ENCODE measurements around the gene GRID1. TPM values are rescaled to one million over a fixed set of nuclear protein-coding genes. Genes with fewer than 3 reads are reported as not detected.
"Not testable (repeated sequence)": the region's sequence is repeated elsewhere in the genome, so short reads cannot be mapped to it uniquely, and the experiment has no call there.

GRID1 gene
- total RNA-seq, 1 experiment from 2014 or later: 0.53 TPM

GRCh38 chr10:86045896-86046295 lies 320.7 kb downstream of the GRID1 start:
- in situ Hi-C loops (cut with HindIII; ENCODE audit: low pct_unique_long_range_greater_than_20kb, low sequenced_read_pairs): no loop called here
- DNase-seq (ENCODE audit: low read depth, low spot score): no peak

- in situ Hi-C loops (cut with HindIII; ENCODE audit: low pct_unique_long_range_greater_than_20kb, low sequenced_read_pairs): no loop called here
- no peak for DNase-seq (ENCODE audit: low read depth, low spot score)
Measured at GRCh38 chr10:86044029-86044428, 322.6 kb downstream of the GRID1 start.

- no peak for DNase-seq (ENCODE audit: low read depth, low spot score)
- in situ Hi-C loops (cut with HindIII; ENCODE audit: low pct_unique_long_range_greater_than_20kb, low sequenced_read_pairs): no loop called here
Measured at GRCh38 chr10:86043236-86043635, 323.4 kb downstream of the GRID1 start.

GRCh38 chr10:86042161-86042560 lies 324.4 kb downstream of the GRID1 start:
- no peak for DNase-seq (ENCODE audit: low read depth, low spot score)
- in situ Hi-C loops (cut with HindIII; ENCODE audit: low pct_unique_long_range_greater_than_20kb, low sequenced_read_pairs): no loop called here

GRCh38 chr10:86041116-86041515 lies 325.5 kb downstream of the GRID1 start:
- in situ Hi-C loops (cut with HindIII; ENCODE audit: low pct_unique_long_range_greater_than_20kb, low sequenced_read_pairs): no loop called here
- DNase-seq (ENCODE audit: low read depth, low spot score): no peak

GRCh38 chr10:86038371-86038770 lies 328.2 kb downstream of the GRID1 start:
- no peak for DNase-seq (ENCODE audit: low read depth, low spot score)
- in situ Hi-C loops (cut with HindIII; ENCODE audit: low pct_unique_long_range_greater_than_20kb, low sequenced_read_pairs): no loop called here

GRCh38 chr10:86037096-86037495 lies 329.5 kb downstream of the GRID1 start:
- in situ Hi-C loops (cut with HindIII; ENCODE audit: low pct_unique_long_range_greater_than_20kb, low sequenced_read_pairs): no loop called here
- DNase-seq (ENCODE audit: low read depth, low spot score): no peak

GRCh38 chr10:86036544-86036831 lies 330.1 kb downstream of the GRID1 start:
- in situ Hi-C loops (cut with HindIII; ENCODE audit: low pct_unique_long_range_greater_than_20kb, low sequenced_read_pairs): no loop called here
- no peak for DNase-seq (ENCODE audit: low read depth, low spot score)

- in situ Hi-C loops (cut with HindIII; ENCODE audit: low pct_unique_long_range_greater_than_20kb, low sequenced_read_pairs): no loop called here
- DNase-seq (ENCODE audit: low read depth, low spot score): no peak
Measured at GRCh38 chr10:86035791-86036543, 330.6 kb downstream of the GRID1 start.

- DNase-seq (ENCODE audit: low read depth, low spot score): no peak
- in situ Hi-C loops (cut with HindIII; ENCODE audit: low pct_unique_long_range_greater_than_20kb, low sequenced_read_pairs): no loop called here
Measured at GRCh38 chr10:86034710-86035109, 331.9 kb downstream of the GRID1 start.

GRCh38 chr10:86033581-86033980 lies 333.0 kb downstream of the GRID1 start:
- in situ Hi-C loops (cut with HindIII; ENCODE audit: low pct_unique_long_range_greater_than_20kb, low sequenced_read_pairs): no loop called here

GRCh38 chr10:86032087-86032486 lies 334.5 kb downstream of the GRID1 start:
- DNase-seq (ENCODE audit: low read depth, low spot score); in situ Hi-C loops (cut with HindIII; ENCODE audit: low pct_unique_long_range_greater_than_20kb, low sequenced_read_pairs): not testable (repeated sequence)

More at GRCh38 chr10:86033581-86033980, 333.0 kb downstream of the GRID1 start:
- no peak for DNase-seq (ENCODE audit: low read depth, low spot score)

- DNase-seq (ENCODE audit: low read depth, low spot score): no peak
- in situ Hi-C loops (cut with HindIII; ENCODE audit: low pct_unique_long_range_greater_than_20kb, low sequenced_read_pairs): no loop called here
Measured at GRCh38 chr10:86030312-86030711, 336.3 kb downstream of the GRID1 start.

- no peak for DNase-seq (ENCODE audit: low read depth, low spot score)
- in situ Hi-C loops (cut with HindIII; ENCODE audit: low pct_unique_long_range_greater_than_20kb, low sequenced_read_pairs): no loop called here
Measured at GRCh38 chr10:86027346-86027745, 339.2 kb downstream of the GRID1 start.

- in situ Hi-C loops (cut with HindIII; ENCODE audit: low pct_unique_long_range_greater_than_20kb, low sequenced_read_pairs): no loop called here
- DNase-seq (ENCODE audit: low read depth, low spot score): no peak
Measured at GRCh38 chr10:86025509-86025908, 341.1 kb downstream of the GRID1 start.

- in situ Hi-C loops (cut with HindIII; ENCODE audit: low pct_unique_long_range_greater_than_20kb, low sequenced_read_pairs): no loop called here
- DNase-seq (ENCODE audit: low read depth, low spot score): no peak
Measured at GRCh38 chr10:86024281-86025041, 342.1 kb downstream of the GRID1 start.

- DNase-seq (ENCODE audit: low read depth, low spot score): no peak
- in situ Hi-C loops (cut with HindIII; ENCODE audit: low pct_unique_long_range_greater_than_20kb, low sequenced_read_pairs): no loop called here
Measured at GRCh38 chr10:86023931-86024280, 342.7 kb downstream of the GRID1 start.

GRCh38 chr10:86023336-86023735 lies 343.3 kb downstream of the GRID1 start:
- in situ Hi-C loops (cut with HindIII; ENCODE audit: low pct_unique_long_range_greater_than_20kb, low sequenced_read_pairs): no loop called here

GRCh38 chr10:86022906-86023305 lies 343.7 kb downstream of the GRID1 start:
- in situ Hi-C loops (cut with HindIII; ENCODE audit: low pct_unique_long_range_greater_than_20kb, low sequenced_read_pairs): no loop called here
- no peak for DNase-seq (ENCODE audit: low read depth, low spot score)

More at GRCh38 chr10:86023336-86023735, 343.3 kb downstream of the GRID1 start:
- no peak for DNase-seq (ENCODE audit: low read depth, low spot score)
